Breast epithelium (tissue), 3 donors: Measurements from ENCODE around the gene ASAH2.

ENCODE experiments used
- POLR2A ChIP-seq: fragments of 450-650 bp; IDR thresholded peaks from one replicate; pipeline ENCODE4 v1.6.1; 2016; ENCODE audit warnings: antibody characterized with exemption, mild to moderate bottlenecking, moderate library complexity
- POLR2AphosphoS5 ChIP-seq, 3 donors: sonication (generic); formaldehyde crosslinking; IDR thresholded peaks; one replicate each; pipeline ENCODE4 v1.6.1; 2017; ENCODE audit warnings: antibody characterized with exemption in 3 of 3
- TF ChIP-seq, protein P1 (sequence below), 3 donors: fragments of 450-650 bp; IDR thresholded peaks; one replicate each; pipeline ENCODE4 v1.5.1; 2016 to 2017; ENCODE audit warnings: antibody characterized with exemption in 3 of 3, mild to moderate bottlenecking in 3 of 3, moderate library complexity in 3 of 3

DNA sequence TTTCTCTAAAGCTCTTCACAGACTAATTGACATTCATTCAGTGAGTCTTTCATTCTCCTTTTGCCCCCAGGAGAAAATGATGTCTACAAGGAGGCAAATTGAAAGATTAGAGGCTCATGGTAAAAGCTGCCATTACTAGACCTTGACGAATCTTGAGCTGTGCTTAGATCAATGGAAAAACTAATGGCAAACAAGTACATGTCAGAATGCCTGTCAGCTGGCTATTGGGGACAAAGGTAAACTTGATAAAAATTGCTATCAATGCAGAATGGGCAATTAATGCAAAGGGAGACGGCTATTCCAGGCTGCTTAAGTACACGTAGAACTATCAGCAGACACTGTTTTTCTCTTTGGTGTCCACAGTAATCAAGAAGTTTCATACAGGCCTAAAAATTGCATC lies 3.3 kb downstream of the ASAH2 start:
- TF ChIP-seq, protein P1, sequence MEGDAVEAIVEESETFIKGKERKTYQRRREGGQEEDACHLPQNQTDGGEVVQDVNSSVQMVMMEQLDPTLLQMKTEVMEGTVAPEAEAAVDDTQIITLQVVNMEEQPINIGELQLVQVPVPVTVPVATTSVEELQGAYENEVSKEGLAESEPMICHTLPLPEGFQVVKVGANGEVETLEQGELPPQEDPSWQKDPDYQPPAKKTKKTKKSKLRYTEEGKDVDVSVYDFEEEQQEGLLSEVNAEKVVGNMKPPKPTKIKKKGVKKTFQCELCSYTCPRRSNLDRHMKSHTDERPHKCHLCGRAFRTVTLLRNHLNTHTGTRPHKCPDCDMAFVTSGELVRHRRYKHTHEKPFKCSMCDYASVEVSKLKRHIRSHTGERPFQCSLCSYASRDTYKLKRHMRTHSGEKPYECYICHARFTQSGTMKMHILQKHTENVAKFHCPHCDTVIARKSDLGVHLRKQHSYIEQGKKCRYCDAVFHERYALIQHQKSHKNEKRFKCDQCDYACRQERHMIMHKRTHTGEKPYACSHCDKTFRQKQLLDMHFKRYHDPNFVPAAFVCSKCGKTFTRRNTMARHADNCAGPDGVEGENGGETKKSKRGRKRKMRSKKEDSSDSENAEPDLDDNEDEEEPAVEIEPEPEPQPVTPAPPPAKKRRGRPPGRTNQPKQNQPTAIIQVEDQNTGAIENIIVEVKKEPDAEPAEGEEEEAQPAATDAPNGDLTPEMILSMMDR (IDR thresholded peaks at IDR 0.05) = no peak
- TF ChIP-seq POLR2AphosphoS5 (IDR thresholded peaks at IDR 0.05) (no peak), POLR2A (no peak)
